Caco-2 (cell line): Measurements from ENCODE around the gene TBRG4. TPM values are rescaled to one million over a fixed set of nuclear protein-coding genes. Genes with fewer than 3 reads are reported as not detected.

Experiments
- BruUV-seq: library from RNA; stranded (reverse); fragments of 400-500 nt; replicated peaks from 2 replicates; lab custom pipeline; 2021; lab: Mats Ljungman, UMichigan
- CTCF ChIA-PET: fragments of 300-600 bp; sonication (Branson Sonifier 250); formaldehyde crosslinking; loops from one replicate; lab custom pipeline; 2022; ENCODE audit warnings: antibody characterized with exemption; lab: Charles Lee
- POLR2A ChIA-PET: fragments of 300-600 bp; sonication (Branson Sonifier 250); formaldehyde crosslinking; loops from one replicate; lab custom pipeline; 2022; ENCODE audit warnings: antibody characterized with exemption; lab: Charles Lee
- DNase-seq, 2 experiments: peaks; one replicate each; pipeline versions ENCODE4 v3.0.0 to v3.0.0-alpha.2; 2020 to 2022
- H3K27me3 ChIP-seq: replicated peaks from 2 replicates; pipeline ENCODE4 v1.6.0; 2011; ENCODE audit warnings: low read length; ENCODE audit not compliant: control insufficient read depth, insufficient read depth
- H3K36me3 ChIP-seq: 2 replicates; pipeline ENCODE4 v1.5.1; 2011; ENCODE audit warnings: low read length; ENCODE audit not compliant: control insufficient read depth, insufficient read depth
- H3K4me1 ChIP-seq: fragments of 250-450 bp; sonication (Bioruptor Pico); 2 replicates; pipeline ENCODE4 v1.5.1; 2020; ENCODE audit warnings: mild to moderate bottlenecking
- H3K4me3 ChIP-seq: 2 replicates; pipeline ENCODE4 v1.5.1; 2011; ENCODE audit warnings: low read depth, mild to moderate bottlenecking, control low read depth, low read length
- H3K9me3 ChIP-seq: fragments of 250-450 bp; sonication (Bioruptor Pico); 2 replicates; pipeline ENCODE4 v1.5.1; 2020; ENCODE audit warnings: mild to moderate bottlenecking, moderate library complexity
- H3K27ac Mint-ChIP-seq: one replicate; pipeline ENCODE4 v1.8.0; 2022; ENCODE audit warnings: mixed read lengths; ENCODE audit not compliant: unreplicated experiment
- H3K27me3 Mint-ChIP-seq: one replicate; pipeline ENCODE4 v1.8.0; 2022; ENCODE audit warnings: mixed read lengths; ENCODE audit not compliant: insufficient read depth, unreplicated experiment
- H3K36me3 Mint-ChIP-seq: one replicate; pipeline ENCODE4 v1.8.0; 2022; ENCODE audit warnings: mild to moderate bottlenecking, mixed read lengths; ENCODE audit not compliant: insufficient read depth, unreplicated experiment
- H3K4me1 Mint-ChIP-seq: one replicate; pipeline ENCODE4 v1.8.0; 2022; ENCODE audit warnings: low read depth, mixed read lengths; ENCODE audit not compliant: unreplicated experiment
- H3K4me3 Mint-ChIP-seq: one replicate; pipeline ENCODE4 v1.8.0; 2022; ENCODE audit warnings: mild to moderate bottlenecking, moderate library complexity, mixed read lengths; ENCODE audit not compliant: unreplicated experiment
- H3K9me3 Mint-ChIP-seq: one replicate; pipeline ENCODE4 v1.8.0; 2022; ENCODE audit warnings: mixed read lengths; ENCODE audit not compliant: unreplicated experiment
- CTCF ChIP-seq, 2 experiments: fragments of 200-600 bp in 1 of 2; IDR thresholded peaks; 1 replicate in 1 of 2; 2 replicates in 1 of 2; pipeline versions ENCODE4 v1.5.1 to v1.8.0; 2011 to 2022; ENCODE audit warnings: antibody characterized with exemption in 1 of 2, control low read depth in 1 of 2, inconsistent platforms in 1 of 2, low read depth in 1 of 2, low read length in 1 of 2, mild to moderate bottlenecking in 1 of 2, moderate library complexity in 1 of 2; ENCODE audit not compliant: insufficient read depth in 1 of 2, severe bottlenecking in 1 of 2, unreplicated experiment in 1 of 2
- intact Hi-C: fragments of 100-400 bp; cut with micrococcal nuclease; formaldehyde crosslinking; loops from one replicate; pipeline ENCODE4 v1.10.0; 2022; ENCODE audit not compliant: unreplicated experiment
- total RNA-seq: library from RNA; stranded (reverse); gene quantifications from 2 replicates; pipeline ENCODE4 v1.2.3, GENCODE V29; 2022

TBRG4 gene
- total RNA-seq, 1 experiment from 2014 or later: 116 TPM

GRCh38 chr7:45060295-45060694 lies 51.2 kb downstream of the TBRG4 start:
- DNase-seq: no peak
- Mint-ChIP-seq H3K36me3 (peaks cover 5% of the 10 kb centered on the region), H3K4me1 (peaks cover 7% of the 10 kb centered on the region), H3K27ac (no peak overlapping the region), H3K27me3 (no peaks in the 10 kb centered on the region), H3K9me3 (no peaks in the 10 kb centered on the region), H3K4me3 (no peak overlapping the region)
- no peaks in the 10 kb centered on the region for H3K36me3 ChIP-seq
- no peak for TF ChIP-seq CTCF (IDR thresholded peaks at IDR 0.05; ENCODE audit: insufficient read depth in 1 of 2, low read depth in 1 of 2, low read length in 1 of 2, severe bottlenecking in 1 of 2, unreplicated experiment in 1 of 2)
- no peak overlapping the region for H3K4me3 ChIP-seq
- intact Hi-C loops: no loop called here
- ChIA-PET CTCF (no interaction called here), POLR2A (no interaction called here)
- H3K9me3 ChIP-seq: no peaks in the 10 kb centered on the region
- BruUV-seq: no TSS peak
- no peaks in the 10 kb centered on the region for H3K27me3 ChIP-seq
- no peaks in the 10 kb centered on the region for H3K4me1 ChIP-seq

- no peaks in the 10 kb centered on the region; the same call in 1 of the 2 replicates for H3K36me3 ChIP-seq
- TF ChIP-seq CTCF (IDR thresholded peaks at IDR 0.05; ENCODE audit: insufficient read depth in 1 of 2, low read depth in 1 of 2, low read length in 1 of 2, severe bottlenecking in 1 of 2, unreplicated experiment in 1 of 2): no peak
- Mint-ChIP-seq H3K4me1 (peaks cover 7% of the 10 kb centered on the region), H3K27me3 (no peaks in the 10 kb centered on the region), H3K36me3 (no peaks in the 10 kb centered on the region), H3K9me3 (no peaks in the 10 kb centered on the region), H3K4me3 (no peak overlapping the region), H3K27ac (no peak overlapping the region)
- BruUV-seq: no TSS peak
- H3K4me1 ChIP-seq: no peaks in the 10 kb centered on the region
- H3K27me3 ChIP-seq: no peaks in the 10 kb centered on the region
- no peaks in the 10 kb centered on the region for H3K9me3 ChIP-seq
- CTCF ChIA-PET: no interaction called here
- no peak for DNase-seq
- POLR2A ChIA-PET: no interaction called here
- intact Hi-C loops: no loop called here
- H3K4me3 ChIP-seq: no peak overlapping the region
Observed at GRCh38 chr7:45057878-45058277, 53.6 kb downstream of the TBRG4 start.

- H3K9me3 ChIP-seq: no peaks in the 10 kb centered on the region
- no peaks in the 10 kb centered on the region for H3K27me3 ChIP-seq
- DNase-seq: peak in 1 of 2 experiments; percentile 1
- no TSS peak for BruUV-seq
- intact Hi-C loops: no loop called here
- H3K36me3 ChIP-seq: no peaks in the 10 kb centered on the region; the same call in 1 of the 2 replicates
- H3K27me3 Mint-ChIP-seq: no peaks in the 10 kb centered on the region
- H3K36me3 Mint-ChIP-seq: no peaks in the 10 kb centered on the region
- H3K4me1 Mint-ChIP-seq: peaks cover 7% of the 10 kb centered on the region
- no peak overlapping the region for H3K4me3 ChIP-seq
- ChIA-PET POLR2A (no interaction called here), CTCF (no interaction called here)
- H3K4me3 Mint-ChIP-seq: no peak overlapping the region
- no peak for TF ChIP-seq CTCF (IDR thresholded peaks at IDR 0.05; ENCODE audit: insufficient read depth in 1 of 2, low read depth in 1 of 2, low read length in 1 of 2, severe bottlenecking in 1 of 2, unreplicated experiment in 1 of 2)
- H3K27ac Mint-ChIP-seq: no peak overlapping the region
- H3K4me1 ChIP-seq: no peaks in the 10 kb centered on the region
- H3K9me3 Mint-ChIP-seq: no peaks in the 10 kb centered on the region
Observed at GRCh38 chr7:45055594-45056219, 55.8 kb downstream of the TBRG4 start.
